Activated naive CD4-positive, alpha-beta T cell treated with anti-CD3 and anti-CD28 coated beads, Interleukin-2, amount 50 U/mL, for 16 hours (primary cell): ENCODE data around the gene RPS5.
"Not testable (repeated sequence)": the region's sequence is repeated elsewhere in the genome, so short reads cannot be mapped to it uniquely, and the experiment has no call there.

Experiments used
- DNase-seq: peaks from one replicate; pipeline ENCODE4 v3.0.0-alpha.2; 2020

RPS5 gene

DNA sequence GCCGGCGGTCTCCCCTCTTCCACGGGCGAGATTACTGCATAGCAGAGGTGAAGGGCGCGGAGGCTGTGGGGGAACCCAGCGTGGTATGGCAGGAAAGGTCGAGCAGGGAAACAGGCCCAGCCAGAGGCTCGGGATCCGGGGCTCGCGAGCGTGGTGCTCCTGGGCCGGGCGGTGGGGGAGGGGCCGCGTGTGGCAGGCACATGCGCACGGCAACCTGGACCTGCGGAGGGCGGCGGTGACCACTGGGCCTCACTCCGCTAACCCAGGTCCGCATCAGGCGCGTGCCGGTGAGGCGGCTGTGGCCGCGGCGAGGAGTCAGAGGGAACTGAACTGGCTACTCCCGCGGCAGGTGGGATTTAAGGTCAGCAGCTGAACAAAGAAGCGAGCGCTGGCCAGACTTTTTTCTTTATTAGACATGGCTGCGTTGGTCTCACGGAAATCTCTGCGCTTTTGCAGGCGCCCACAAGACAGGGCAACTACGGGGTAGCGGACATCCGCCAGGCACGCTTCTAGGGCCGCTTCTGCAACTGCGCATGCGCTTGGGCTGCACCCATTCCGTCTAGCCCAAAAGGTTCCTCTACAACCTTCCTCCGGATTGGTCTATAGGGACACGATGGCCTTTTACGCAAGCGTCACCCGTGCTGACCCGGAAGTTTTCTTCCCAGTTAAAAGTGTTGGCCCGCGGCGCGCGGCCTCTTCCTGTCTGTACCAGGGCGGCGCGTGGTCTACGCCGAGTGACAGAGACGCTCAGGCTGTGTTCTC lies at the start of gene RPS5:
RPS5 (plus strand) TSS at position 694 of the 762 bp plus-strand sequence. CDS start 869 bp downstream, outside the sequence.
- peak; percentile 94 for DNase-seq

DNA sequence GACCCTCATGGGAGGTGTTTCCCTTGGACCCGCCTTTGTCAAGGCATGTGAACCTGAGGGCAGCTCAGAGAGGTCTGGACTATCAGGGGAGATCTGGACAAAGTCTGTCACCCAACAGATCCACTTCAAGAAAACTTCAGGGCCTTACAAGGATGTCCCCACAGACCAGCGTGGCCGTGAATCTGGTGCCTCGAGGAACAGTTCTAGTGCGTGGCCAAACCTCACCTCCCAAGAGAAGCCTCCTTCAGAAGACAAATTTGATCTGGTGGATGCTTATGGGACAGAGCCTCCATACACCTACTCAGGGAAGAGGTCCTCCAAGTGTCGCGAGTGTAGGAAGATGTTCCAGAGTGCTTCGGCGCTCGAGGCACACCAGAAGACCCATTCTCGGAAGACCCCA lies 48.7 kb upstream of the RPS5 start:
- no peak for DNase-seq

DNA sequence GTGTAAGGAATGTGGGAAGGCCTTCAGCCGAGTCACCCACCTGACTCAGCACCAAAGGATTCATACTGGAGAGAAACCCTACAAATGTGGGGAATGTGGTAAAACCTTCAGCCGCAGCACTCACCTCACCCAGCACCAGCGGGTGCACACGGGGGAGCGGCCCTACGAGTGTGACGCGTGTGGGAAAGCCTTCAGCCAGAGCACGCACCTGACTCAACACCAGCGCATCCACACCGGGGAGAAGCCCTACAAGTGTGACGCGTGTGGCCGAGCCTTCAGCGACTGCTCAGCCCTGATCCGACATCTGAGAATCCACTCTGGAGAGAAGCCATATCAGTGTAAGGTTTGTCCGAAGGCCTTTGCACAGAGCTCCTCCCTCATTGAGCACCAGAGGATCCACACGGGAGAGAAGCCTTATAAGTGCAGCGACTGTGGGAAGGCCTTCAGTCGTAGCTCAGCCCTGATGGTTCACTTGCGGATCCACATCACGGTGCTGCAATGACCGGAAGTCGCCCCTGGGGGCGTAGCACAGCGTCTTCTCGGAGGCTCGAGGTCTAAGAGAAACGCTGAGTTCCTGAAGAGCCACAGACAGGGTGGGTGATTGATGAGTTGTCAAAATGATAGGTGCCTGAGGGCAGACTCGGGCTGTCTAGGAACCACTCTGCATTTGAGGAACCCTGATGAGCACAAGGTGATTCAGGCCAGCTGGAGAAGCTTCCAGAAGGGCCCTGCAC lies 48.1 kb upstream of the RPS5 start:
- no peak for DNase-seq

DNA sequence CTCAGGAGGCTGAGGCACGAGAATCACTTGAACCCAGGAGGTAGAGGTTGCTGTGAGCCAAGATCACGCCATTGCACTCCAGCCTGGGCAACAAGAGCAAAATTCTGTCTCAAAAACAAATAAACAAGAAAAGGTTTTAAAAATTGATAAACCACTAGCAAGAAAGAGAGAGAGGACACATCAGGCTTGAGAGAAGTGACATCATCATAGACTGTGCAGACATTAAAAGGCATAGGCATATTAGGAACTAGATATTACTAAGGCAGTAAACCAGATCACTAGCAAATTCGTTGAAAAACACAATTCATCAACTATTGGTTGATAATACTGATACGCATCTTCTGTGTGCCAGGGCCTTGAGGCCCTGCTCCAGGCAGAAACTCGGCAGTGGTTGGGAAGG lies 41.5 kb upstream of the RPS5 start:
- DNase-seq: no peak

DNA sequence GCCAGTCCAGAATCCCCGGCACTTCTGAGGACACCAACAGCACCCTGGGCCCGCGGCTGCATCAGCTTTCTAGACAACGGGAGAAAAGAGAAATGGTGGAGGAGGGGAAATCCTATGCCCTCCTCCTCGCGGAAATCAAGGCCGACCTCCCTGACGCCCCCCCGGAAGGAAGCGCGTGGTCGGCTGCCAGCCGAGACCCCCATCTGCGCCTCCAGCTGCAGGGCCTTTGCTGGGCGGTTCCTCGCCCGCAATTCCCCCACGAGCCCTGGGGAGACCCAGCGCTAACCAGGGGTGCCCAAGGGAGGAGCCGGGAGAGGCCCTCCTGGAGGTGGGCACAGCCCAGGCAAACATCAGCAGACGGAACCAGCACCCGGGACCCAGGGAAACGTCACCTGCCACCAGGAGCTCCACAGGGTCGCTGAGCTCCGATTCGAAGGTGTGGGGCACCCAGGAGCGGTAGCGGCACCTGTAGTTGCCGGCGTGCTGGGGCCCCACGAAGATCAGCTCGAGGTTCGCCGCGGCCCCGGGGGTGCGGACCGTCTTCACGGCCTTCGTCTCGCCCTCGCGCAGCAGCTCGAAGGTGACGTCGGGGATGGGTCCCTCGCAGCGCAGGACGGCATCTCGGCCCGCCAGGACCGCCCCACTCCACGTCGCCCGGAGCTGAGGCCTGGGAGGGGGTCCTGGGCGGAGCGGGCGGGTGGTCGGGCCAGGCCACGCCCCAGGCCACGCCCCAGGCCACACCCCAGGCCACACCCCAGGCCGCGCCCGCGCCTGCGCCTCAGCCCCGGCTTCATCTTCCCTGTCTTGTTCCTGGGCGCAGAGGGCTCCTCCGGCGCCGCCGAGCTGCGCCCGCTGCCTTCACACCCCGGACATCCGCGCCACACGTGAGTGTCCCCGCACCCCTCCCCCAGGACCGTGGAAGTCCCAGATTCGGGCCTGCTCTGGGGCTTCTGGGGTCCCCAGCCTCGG lies 39.8 kb upstream of the RPS5 start:
- DNase-seq: peak; percentile 53

DNA sequence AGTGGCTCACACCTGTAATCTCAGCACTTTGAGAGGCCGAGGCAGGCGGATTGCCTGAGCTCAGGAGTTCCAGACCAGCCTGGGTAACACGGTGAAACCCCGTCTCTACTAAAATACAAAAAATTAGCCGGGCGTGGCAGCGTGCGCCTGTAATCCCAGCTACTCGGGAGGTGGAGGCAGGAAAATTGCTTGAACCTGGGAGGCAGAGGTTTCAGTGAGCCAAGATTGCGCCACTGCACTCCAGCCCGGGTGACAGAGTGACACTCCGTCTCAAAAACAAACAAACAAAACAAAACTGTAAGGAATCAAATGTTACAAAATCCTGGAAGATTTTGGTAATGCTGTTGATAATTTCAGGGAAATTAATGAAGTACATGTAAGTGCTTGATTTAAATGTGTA lies 39.0 kb upstream of the RPS5 start:
- not testable (repeated sequence) for DNase-seq

DNA sequence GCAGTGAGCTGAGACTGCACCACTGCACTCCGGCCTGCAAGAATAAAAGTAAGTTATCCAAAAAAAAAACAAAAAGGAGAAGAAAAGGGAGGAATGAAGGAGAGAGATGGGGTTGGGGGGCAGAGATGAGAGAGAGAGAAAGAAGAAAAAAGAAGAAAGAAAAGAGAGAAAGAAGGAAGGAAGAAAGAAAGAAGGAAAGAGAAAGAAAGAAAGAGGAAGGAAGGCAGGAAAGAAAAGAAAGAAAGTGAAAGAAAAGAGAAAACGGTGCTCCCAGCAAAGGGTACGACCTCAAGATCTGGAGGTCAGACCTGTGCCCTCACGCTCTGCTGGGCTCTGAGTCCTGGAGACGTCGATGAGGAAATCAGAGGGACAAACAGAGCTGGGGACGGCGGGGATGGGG lies 37.5 kb upstream of the RPS5 start:
- no peak for DNase-seq

DNA sequence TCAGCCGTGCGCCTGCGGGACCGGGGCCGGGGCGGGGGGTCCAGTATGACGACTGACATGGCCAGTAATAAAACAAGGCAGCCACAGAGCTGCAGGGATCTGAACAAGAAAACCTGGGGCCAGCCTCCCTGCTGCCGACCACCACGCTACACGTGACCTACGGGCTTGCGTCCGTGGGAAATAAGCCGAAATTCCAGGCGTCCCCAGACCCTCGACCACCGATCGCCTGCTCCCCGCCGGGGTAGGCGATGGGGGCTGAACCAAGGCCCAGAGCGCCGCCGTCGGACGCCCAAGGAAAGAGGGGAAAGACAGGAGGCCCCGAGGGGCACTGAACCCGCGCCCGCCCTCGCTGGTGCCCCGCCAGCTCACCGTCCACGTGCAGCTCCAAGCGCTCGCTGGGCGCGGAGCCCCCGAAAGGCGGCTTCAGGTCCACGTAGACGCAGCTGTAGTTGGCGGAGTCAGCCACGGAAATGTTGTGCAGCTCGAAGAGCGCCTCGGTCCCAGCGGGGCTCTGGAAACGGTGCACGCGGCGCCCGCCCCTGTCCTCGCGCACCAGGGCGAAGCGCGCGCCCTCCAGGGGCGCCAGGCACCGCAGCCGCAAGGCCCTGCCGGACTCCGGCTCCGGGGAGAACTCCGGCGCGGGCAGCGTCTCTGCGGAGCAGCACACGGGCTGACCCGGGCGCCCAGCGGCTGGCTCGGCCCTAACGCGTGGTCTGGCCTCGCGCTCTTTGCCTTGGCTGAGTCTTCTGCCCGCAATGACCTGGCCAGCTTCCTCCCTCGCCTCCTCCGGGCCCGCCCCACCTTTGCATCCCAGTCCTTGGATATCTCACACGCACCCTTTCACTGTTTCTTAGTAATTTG lies 36.8 kb upstream of the RPS5 start:
- DNase-seq: no peak

DNA sequence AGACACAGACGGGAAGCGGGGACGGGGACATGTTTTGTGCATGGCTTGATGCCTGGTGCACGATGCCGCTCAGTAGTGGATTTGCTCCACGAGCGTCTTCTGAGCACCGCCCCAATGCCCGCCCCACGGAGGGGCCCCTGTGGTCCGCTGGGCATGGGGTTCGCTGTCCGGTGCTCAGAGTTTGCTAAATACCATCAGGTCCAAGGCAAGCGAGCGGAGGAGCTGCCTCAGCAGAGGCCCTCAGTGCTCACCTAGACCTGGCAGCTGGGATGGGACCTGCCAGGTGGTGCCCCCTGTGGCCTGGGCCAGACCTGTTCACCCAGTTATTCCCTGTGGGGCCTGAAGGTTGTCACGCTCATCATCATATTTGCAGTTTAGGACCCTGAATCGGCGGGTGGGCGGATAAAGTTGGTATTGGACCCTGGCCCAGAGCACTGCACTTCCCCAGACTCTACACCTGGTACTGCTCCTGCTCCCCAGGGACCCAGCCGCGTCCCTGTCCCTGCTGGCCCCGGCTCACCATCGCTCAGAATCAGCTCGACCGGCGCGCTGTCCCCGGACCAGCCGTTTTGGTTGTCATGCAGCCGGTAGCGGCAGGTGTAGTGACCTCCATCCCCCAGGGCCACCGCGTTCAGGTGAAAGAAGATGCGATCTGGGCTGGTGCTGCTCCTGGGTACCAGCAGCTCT lies 36.1 kb upstream of the RPS5 start:
- DNase-seq: no peak

DNA sequence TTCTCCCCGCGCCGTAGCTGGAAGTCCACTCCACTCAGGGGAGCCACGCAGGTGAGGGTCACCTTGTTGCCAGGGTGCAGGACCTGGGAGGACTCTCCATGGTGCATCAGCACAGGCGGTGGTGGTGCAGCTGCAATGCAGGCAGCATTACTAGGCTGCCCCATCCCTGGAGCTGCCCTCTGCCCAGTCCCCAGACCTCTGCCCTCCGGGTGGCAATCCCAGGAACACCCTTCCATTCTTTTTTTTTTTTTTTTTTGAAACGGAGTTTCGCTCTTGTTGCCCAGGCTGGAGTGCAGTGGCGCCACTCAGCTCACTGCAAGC lies 35.6 kb upstream of the RPS5 start:
- DNase-seq: no peak

DNA sequence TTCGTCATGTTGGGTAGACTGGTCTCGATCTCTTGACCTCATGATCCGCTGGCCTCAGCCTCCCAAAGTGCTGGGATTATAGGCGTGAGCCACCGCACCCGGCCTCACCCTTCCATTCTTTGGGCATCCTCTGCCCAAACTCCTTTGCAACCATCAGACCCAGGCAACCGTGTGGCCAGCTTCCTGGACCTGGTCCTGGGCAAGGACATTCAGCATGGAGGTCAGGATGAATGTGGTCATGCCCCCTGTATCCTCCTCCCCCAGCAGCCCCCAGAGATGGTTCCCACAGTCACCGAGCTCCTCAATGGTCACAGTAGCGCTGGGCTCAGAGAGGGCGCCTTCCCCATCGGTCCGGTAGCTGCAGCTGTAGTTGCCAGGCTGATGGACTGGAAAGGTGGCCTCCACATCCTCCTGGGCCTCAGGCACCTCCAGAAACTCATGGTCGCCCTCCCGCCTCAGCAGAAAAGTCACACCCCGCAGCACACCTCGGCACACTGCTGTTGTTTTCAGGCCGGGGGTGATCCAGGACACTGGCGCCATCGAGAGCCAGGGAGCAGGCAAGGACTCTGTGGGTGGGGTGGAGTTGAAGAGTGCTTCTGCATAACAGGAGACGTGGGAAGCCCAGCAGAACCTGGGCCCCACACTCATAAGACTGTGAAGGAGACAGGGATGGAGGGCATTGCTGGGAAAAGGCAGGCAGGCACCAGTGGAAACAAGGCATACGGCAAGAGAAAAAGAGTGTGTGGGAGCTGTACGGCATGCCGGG lies 34.9 kb upstream of the RPS5 start:
- DNase-seq: no peak

DNA sequence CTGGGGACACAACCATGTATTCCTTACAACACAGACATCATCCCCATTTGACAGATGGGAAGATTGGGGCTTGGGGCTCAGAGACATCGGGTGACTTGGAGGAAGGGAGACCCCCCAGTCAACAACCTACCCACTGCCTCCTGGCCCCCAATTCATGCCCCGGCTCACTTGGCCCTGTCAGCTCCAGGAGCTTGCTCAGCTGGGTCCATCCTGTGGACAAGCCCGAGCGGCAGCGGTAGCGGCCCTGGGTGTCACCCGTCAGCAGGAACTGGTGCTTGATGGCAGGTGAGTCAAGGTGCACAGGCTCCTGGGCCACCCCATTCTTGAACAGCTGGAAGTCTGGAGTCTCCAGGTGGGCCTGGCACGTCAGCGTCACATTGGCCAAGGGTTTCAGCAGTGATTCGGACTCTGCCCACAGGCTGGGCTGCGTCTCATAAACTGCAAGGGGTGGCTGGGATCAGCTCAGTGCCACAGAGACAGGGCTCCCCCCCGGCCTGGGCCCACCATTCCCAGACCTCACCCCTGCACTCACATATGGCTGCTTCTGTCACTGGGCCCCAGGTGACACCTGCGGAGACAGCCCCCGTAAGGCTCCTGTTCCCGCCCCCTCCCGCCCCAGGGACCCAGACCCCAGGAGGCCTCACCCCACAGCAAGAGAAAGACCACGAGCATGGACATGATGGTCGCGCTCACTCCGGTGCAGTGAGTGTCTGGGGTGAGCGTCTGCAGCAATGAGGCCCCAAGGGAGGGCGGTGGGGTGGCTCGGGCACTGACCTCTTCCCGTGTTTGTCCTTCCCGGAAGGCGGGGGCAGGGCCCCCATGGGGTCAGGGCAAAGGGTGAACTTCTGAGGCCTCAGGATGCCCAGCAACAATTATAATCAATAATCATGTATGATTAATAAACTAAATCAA lies 34.1 kb upstream of the RPS5 start, which contains the start of gene A1BG:
A1BG (minus strand) TSS at position 733 of the 912 bp plus-strand sequence; CDS start at position 678, 55 bp downstream.
- DNase-seq: no peak

DNA sequence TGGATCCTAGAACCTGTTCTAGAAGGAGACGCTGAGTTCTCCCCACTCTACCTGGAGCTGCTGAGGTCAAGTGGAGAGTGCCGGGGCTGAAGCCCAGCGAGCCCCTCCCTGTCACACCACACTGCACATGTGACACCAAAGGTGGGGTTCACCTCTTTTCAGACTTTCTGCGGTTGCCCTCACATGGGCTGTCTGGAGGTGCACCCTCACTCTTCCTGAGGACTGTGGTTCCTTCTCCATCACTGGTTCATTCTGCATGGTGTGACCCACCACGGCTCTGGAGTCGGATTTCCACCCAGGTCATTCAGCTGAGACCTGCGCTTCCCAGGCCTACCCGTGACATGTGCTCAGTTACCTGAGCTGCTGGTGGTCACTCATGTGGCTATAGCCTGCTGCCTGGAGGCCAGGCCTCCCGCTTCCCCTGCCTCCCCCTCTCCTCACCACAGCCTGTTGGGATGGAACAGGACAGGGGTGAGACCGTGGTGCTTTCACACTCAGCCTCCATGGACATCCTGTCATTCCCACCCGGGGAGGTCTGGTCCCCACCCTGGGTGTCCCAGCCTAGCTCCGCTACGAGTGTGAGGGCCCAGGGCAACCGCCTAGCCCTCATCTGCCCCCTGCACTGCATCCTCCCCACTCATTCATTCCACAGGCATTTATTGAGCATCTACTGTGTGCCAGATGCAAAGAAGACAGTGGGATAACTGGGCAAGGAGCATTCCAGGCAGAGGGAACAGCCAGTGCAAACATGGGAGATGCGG lies 33.2 kb upstream of the RPS5 start:
- no peak for DNase-seq

DNA sequence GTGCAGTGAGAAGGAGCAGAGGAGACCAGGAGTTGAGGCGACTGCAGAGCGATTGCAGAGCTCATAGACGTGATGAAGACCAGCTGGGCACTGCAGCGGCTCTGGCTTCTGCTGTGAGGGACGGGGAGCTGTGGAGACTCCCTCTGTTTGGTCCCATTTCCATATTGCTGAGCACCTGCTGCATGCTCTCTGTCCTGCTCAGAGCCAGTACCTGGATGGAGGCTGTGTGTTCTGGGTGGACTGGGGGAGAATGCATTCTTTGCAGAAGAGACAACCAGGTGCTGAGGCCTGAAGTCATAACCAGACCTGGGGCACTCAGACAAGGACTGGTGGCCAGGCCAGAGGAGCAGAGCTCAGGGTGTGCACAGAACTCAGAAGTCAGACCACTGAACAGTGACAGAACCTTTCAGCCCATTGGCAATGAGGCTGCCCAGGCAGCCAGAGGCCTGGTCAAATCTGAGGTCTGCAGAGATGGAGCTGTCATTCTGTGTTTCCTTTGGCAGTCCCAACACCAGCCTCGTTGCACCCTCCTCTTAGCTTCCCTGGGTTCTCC lies 32.5 kb upstream of the RPS5 start:
- no peak for DNase-seq

DNA sequence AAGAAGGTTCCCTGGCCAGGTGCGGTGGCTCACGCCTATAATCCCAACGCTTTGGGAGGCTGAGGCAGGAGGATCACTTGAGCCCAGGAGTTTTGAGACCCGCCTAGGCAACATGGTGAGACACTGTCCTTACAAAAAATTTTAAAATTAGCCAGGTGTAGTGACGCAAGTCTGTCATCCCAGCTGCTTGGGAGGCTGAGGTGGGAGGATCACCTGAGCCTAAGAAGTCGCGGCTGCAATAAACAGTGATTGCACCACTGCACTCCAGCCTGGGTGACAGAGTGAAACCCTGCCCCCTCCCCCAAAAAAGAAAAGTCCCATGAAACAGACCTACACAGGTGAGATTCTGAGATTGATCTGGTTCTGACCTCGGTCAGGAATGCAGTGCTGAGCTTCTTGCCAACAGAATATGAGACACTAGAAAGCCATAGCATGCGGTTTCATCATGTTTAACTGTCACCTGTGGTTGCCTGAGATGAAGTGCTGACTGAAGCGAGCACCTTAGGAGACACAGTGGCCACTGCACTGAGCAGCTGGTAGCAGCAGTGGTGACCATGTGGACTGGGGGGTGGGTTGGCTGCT lies 31.8 kb upstream of the RPS5 start:
- no peak for DNase-seq

DNA sequence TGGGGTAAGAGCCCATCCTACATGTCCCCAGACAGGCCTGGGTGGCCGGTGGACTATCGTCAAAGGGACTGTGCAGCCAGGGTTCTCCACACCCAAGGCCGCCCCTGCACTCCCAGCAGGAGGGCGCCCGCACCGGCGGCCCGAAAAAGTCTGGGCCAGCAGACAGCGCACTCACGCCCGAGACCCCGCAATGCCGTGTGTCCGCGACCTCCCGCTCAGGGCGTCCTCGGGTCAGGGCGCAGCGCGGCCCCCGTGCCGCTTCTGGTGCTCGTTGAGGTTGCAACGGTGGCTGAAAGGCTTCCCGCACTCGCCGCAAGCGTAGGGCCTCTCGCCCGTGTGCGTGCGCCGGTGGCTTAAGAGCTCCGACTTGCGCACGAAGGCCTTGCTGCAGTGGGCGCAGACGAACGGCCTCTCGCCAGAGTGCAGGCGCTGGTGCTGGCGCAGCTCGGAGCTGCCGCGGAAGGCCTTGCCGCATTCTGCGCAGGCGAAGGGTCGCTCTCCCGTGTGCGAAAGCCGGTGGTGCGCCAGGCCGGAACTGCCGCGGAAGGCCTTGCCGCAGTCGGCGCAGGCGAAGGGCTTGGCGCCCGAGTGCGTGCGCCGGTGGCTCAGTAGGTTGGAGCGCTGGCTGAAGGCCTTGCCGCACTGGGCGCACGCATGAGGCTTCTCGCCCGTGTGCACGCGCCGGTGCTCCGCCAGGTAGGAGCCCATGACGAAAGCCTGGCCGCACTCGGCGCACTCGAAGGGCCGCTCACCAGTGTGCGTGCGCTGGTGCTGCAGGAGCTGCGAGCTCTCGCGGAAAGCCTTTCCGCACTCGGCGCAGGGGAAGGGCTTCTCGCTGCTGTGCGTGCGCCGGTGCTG lies 30.9 kb upstream of the RPS5 start:
- DNase-seq: peak; percentile 53
